ENCODE data around the gene CYBA. TPM values are rescaled to one million over a fixed set of nuclear protein-coding genes. Genes with fewer than 3 reads are reported as not detected.

The CYBA gene
- total and polyA plus RNA-seq, 2 of the 13 experiments (the other 11 are each of a cell fraction or from before 2014, with no cell fraction given) = 196 to 250 TPM

GRCh38 chr16:88618182-88618955, 32.5 kb downstream of the CYBA start (continued):
- TF ChIP-seq DBP (CRISPR knock-in tag; IDR thresholded peaks at IDR 0.05; ENCODE audit: not compliant biosample characterization) = no peak
- TF ChIP-seq ARID3A (IDR thresholded peaks at IDR 0.05; ENCODE audit: low read depth, low read length) = no peak
- TF ChIP-seq ZKSCAN5 (CRISPR knock-in tag; IDR thresholded peaks at IDR 0.05) = no peak
- TF ChIP-seq KDM5A (IDR thresholded peaks at IDR 0.05; ENCODE audit: borderline replicate concordance, low read length) = no peak
- TF ChIP-seq ZNF691 (CRISPR knock-in tag; IDR thresholded peaks at IDR 0.05; ENCODE audit: borderline replicate concordance, low read depth) = peak; percentile 48; the same call in 1 of the 2 replicates
- peak; percentile 54; the same call in 1 of the 2 replicates for TF ChIP-seq HHEX (CRISPR knock-in tag; IDR thresholded peaks at IDR 0.05)
- TF ChIP-seq KAT8 (CRISPR knock-in tag; IDR thresholded peaks at IDR 0.05) = peak; percentile 37; the same call in 1 of the 2 replicates
- no peak for TF ChIP-seq HOXA9 (CRISPR knock-in tag; IDR thresholded peaks at IDR 0.05; ENCODE audit: borderline replicate concordance)
- TF ChIP-seq NKX3-1 (CRISPR knock-in tag; IDR thresholded peaks at IDR 0.05) = no peak
- no peak for TF ChIP-seq ZNF766 (CRISPR knock-in tag; IDR thresholded peaks at IDR 0.05; ENCODE audit: borderline replicate concordance)
- TF ChIP-seq SKI (IDR thresholded peaks at IDR 0.05; ENCODE audit: partially characterized antibody) = peak; percentile 61
- peak; percentile 72; the same call in 1 of the 2 replicates for TF ChIP-seq MXD1 (CRISPR knock-in tag; IDR thresholded peaks at IDR 0.05)
- TF ChIP-seq RNF2 (conservative IDR thresholded peaks at IDR 0.05; ENCODE audit: low read depth) = peak; percentile 77
- peak; percentile 58; the same call in 1 of the 2 replicates for TF ChIP-seq THAP9 (CRISPR knock-in tag; IDR thresholded peaks at IDR 0.05; ENCODE audit: borderline replicate concordance)
- no peak for TF ChIP-seq TBX3 (IDR thresholded peaks at IDR 0.05; ENCODE audit: borderline replicate concordance)
- TF ChIP-seq NFYC (CRISPR knock-in tag; IDR thresholded peaks at IDR 0.05) = peak; percentile 15; the same call in 1 of the 2 replicates
- no peak for TF ChIP-seq ZNF678 (CRISPR knock-in tag; IDR thresholded peaks at IDR 0.05)
- 0 out of 2 replicates have a peak, but pooled peaks have one; percentile 32 for TF ChIP-seq KLF11 (CRISPR knock-in tag; IDR thresholded peaks at IDR 0.05)
- TF ChIP-seq ZNF282 (IDR thresholded peaks at IDR 0.05; ENCODE audit: partially characterized antibody) = no peak
- no peak for TF ChIP-seq ZNF367 (CRISPR knock-in tag; IDR thresholded peaks at IDR 0.05; ENCODE audit: borderline replicate concordance)
- TF ChIP-seq ZNF276 (CRISPR knock-in tag; IDR thresholded peaks at IDR 0.05; ENCODE audit: low read depth) = 0 out of 2 replicates have a peak, but pooled peaks have one; percentile 9
